Chondrocyte (in vitro differentiated cells): ENCODE measurements around the gene NR1H2. TPM values are rescaled to one million over a fixed set of nuclear protein-coding genes. Genes with fewer than 3 reads are reported as not detected.

Source experiments
- DNase-seq: peaks from one replicate; pipeline ENCODE4 v3.0.0; 2021; ENCODE audit warnings: mixed read lengths, low spot score
- H3K27ac Mint-ChIP-seq: one replicate; pipeline ENCODE4 v1.8.0; 2021; ENCODE audit warnings: mild to moderate bottlenecking, moderate library complexity, mixed read lengths; ENCODE audit not compliant: unreplicated experiment
- H3K27me3 Mint-ChIP-seq: 2 replicates; pipeline ENCODE4 v1.8.0; 2021; ENCODE audit warnings: low read depth, mixed read lengths
- H3K36me3 Mint-ChIP-seq: 2 replicates; pipeline ENCODE4 v1.8.0; 2021; ENCODE audit warnings: low read depth, mixed read lengths
- H3K4me1 Mint-ChIP-seq: 2 replicates; pipeline ENCODE4 v1.8.0; 2021; ENCODE audit warnings: low read depth, mild to moderate bottlenecking, mixed read lengths
- H3K4me3 Mint-ChIP-seq: one replicate; pipeline ENCODE4 v1.8.0; 2021; ENCODE audit warnings: mild to moderate bottlenecking, moderate library complexity, mixed read lengths; ENCODE audit not compliant: unreplicated experiment
- H3K9me3 Mint-ChIP-seq: 2 replicates; pipeline ENCODE4 v1.8.0; 2021; ENCODE audit warnings: low read depth, mixed read lengths
- total RNA-seq: library from RNA; stranded (reverse); gene quantifications from 3 replicates; pipeline ENCODE4 v1.2.1, GENCODE V29; 2021
- TF ChIP-seq, protein P1 (sequence below): fragments of 200-600 bp; sonication (generic); IDR thresholded peaks from 2 replicates; pipeline ENCODE4 v1.5.0; 2021; ENCODE audit warnings: antibody characterized with exemption, mild to moderate bottlenecking, moderate library complexity

Gene NR1H2
- total RNA-seq, 1 donor from 2014 or later = 48.3 TPM

DNA sequence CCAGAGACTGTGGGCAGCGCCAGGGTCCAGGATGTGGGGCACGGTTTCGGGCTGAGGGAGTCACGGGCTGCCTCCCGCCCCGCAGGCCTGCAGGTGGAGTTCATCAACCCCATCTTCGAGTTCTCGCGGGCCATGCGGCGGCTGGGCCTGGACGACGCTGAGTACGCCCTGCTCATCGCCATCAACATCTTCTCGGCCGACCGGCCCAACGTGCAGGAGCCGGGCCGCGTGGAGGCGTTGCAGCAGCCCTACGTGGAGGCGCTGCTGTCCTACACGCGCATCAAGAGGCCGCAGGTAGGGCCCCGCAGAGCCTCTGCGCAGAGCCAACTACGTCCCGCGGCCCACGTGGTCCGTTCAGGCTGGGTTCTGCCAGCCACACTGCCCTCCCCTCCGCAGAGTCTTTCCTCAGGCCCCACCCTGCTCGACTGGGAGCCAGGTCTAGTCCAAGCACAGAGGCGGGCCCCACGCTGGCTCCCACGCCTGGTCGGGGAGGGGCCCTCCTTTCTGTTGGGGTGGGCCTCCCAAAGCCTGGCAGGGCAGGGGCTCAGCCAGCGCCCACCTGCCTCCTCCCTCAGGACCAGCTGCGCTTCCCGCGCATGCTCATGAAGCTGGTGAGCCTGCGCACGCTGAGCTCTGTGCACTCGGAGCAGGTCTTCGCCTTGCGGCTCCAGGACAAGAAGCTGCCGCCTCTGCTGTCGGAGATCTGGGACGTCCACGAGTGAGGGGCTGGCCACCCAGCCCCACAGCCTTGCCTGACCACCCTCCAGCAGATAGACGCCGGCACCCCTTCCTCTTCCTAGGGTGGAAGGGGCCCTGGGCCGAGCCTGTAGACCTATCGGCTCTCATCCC, 5.8 kb downstream of the NR1H2 start:
- peak; percentile 91 for DNase-seq
- Mint-ChIP-seq H3K9me3 (no peaks in the 10 kb centered on the region), H3K27ac (no peak overlapping the region), H3K27me3 (no peaks in the 10 kb centered on the region), H3K4me3 (no peak overlapping the region), H3K36me3 (peaks cover 10% of the 10 kb centered on the region), H3K4me1 (peaks cover 23% of the 10 kb centered on the region)
- TF ChIP-seq, protein P1, sequence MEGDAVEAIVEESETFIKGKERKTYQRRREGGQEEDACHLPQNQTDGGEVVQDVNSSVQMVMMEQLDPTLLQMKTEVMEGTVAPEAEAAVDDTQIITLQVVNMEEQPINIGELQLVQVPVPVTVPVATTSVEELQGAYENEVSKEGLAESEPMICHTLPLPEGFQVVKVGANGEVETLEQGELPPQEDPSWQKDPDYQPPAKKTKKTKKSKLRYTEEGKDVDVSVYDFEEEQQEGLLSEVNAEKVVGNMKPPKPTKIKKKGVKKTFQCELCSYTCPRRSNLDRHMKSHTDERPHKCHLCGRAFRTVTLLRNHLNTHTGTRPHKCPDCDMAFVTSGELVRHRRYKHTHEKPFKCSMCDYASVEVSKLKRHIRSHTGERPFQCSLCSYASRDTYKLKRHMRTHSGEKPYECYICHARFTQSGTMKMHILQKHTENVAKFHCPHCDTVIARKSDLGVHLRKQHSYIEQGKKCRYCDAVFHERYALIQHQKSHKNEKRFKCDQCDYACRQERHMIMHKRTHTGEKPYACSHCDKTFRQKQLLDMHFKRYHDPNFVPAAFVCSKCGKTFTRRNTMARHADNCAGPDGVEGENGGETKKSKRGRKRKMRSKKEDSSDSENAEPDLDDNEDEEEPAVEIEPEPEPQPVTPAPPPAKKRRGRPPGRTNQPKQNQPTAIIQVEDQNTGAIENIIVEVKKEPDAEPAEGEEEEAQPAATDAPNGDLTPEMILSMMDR = no peak

DNA sequence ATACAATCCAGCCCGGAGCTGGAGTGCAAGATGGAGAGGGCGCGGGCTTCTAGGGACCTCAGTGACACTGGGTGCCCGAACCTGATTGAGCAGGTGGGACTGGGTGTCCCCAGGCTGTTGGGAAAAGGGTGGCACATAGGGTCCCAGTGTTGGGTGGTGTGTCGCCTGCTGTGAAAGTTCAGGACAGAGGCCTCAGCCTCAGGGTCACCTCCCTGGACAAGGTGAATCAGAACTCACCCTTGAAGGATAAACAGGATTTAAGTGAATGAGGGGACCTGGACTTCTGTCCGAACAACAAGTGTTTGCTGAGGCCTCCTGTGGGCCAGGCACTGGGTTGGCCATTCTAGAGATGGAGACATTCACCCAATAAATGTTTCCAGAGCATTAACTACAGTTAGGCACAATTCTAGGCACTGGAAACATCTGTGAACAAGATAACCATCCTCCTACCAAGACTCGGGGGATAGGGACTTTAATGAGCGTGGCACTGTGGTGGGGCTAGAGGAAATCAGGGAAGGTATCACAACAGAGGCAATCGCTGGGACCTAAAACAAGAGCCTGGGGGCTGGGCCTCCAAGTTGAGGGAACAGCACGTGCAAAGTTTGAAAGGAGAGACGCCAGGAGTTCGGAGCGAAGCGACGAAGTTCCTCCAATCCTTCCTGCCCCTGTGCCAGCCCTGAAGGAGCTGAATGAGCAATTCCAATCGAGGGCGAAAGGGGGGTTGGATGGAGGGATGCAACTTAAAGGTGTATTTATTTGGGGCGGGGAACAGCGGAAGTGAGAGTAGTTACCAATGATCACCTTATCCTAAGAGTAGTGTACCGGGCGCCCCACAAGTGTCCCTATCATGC, 7.0 kb downstream of the NR1H2 start:
- Mint-ChIP-seq H3K9me3 (no peaks in the 10 kb centered on the region), H3K27me3 (no peaks in the 10 kb centered on the region), H3K36me3 (peaks cover 10% of the 10 kb centered on the region), H3K4me1 (peaks cover 23% of the 10 kb centered on the region), H3K4me3 (peak overlapping the region; percentile 97), H3K27ac (peak overlapping the region; percentile 98)
- DNase-seq = no peak
- TF ChIP-seq, protein P1 = no peak

DNA sequence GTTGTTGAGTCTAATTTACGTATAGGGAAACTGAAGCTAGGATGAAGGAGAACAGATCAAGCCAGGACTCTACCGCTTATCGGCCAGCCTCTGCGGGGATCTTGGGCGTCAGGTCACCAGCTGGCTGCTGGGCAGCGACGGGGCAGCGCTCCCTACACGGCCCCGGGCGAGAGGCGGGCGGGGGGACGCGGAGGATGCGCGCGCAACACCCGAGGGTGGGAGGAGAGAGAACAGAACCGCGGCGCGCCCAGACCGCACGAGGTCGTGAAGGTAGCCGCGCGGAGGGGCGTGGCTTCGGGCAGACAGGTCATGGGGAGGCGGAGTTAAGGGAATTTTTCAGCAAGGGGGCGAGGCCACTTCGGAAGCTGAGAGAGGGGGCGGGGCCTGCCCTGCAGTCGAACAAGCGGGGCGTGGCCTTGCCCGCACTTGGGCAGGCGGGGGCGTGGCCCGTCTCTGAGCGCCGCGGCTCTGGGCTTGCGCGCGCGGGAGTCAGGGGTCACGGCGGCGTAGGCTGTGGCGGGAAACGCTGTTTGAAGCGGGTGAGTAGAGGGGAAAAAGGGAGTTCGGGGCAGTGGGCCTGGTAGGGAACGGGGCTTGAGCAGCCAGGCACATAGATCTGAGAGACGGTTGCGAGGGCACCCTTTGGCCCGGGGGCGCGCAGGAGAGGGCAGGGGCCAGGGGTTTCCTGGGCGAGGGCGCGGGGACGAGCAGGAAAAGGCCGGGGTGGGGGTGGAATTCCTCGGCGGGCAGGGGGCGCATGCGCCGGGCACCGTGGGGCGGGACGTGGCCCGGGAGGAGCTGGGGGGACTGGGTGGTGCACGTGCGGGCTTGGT, 7.8 kb downstream of the NR1H2 start, which contains the start of gene POLD1:
Gene POLD1 (plus strand): TSS at position 496 of the 833 bp plus-strand sequence. CDS start 14,505 bp downstream, outside the sequence.
- Mint-ChIP-seq H3K36me3 (peaks cover 9% of the 10 kb centered on the region), H3K4me3 (peak within 1 kb of the TSS; percentile 97), H3K27ac (peak within 1 kb of the TSS; percentile 98), H3K9me3 (no peaks in the 10 kb centered on the region), H3K27me3 (no peaks in the 10 kb centered on the region), H3K4me1 (peaks cover 23% of the 10 kb centered on the region)
- TF ChIP-seq, protein P1 = no peak
- DNase-seq = peak; percentile 98

DNA sequence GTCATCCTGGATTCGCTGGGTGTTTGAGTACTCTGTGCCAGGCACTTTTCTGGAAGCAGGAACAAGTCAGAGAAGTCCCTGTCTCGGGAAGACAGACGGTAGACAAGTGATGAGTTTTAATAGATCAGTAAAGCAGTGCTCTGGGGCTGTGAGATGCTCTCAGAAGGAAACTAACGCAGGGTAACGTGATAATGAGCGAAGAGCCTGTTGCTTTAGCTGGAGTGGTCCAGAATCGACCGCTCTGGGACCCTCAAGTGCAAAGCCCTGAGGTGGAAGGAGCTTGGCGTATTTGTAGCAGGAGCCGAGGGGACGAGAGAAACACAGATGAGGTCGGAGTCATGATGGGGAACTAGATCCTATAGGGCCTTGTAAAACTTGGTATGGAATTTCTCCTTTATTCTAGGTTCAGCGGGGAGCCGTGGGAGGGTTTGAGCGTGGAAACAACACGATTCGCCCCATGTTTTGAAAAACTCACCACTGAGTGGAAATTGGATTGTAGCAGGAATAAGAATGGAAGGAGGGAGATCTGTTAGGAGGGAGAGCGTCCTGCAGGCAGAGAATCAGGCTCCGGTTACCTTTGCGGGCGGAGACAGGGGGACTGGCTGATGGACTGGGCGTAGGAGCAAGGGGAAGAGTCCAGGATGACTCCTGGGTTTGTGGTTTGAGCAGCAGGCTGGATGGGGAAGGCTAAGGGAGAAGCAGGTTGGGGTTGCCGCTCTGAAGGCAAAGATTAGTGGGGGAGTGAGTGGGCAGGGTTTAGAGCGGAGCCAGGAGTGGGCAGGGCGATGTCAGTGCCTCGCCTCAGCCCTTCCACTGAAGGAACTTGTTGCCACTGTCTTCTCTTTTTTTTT, 8.7 kb downstream of the NR1H2 start:
- DNase-seq = no peak
- Mint-ChIP-seq H3K27me3 (no peaks in the 10 kb centered on the region), H3K36me3 (peaks cover 4% of the 10 kb centered on the region), H3K4me3 (peak overlapping the region; percentile 97), H3K27ac (peak overlapping the region; percentile 98), H3K4me1 (peaks cover 23% of the 10 kb centered on the region), H3K9me3 (no peaks in the 10 kb centered on the region)
- TF ChIP-seq, protein P1 = no peak
